Hepatocyte (in vitro differentiated cells): ENCODE results near the gene HHAT. TPM values are rescaled to one million over a fixed set of nuclear protein-coding genes. Genes with fewer than 3 reads are reported as not detected.

ENCODE experiments used
- DNase-seq: peaks from one replicate; pipeline ENCODE4 v3.0.0-alpha.2; 2016; ENCODE audit warnings: low spot score
- H2AFZ ChIP-seq: fragments of 200-600 bp; sonication (generic); 2 replicates; pipeline ENCODE4 v1.6.0; 2016; ENCODE audit warnings: antibody characterized with exemption, mild to moderate bottlenecking
- H3K27ac ChIP-seq: fragments of 200-600 bp; sonication (generic); 2 replicates; pipeline ENCODE4 v1.5.1; 2016; ENCODE audit warnings: mild to moderate bottlenecking
- H3K27me3 ChIP-seq: fragments of 200-600 bp; sonication (generic); 2 replicates; pipeline ENCODE4 v1.6.1; 2016
- H3K36me3 ChIP-seq: fragments of 200-600 bp; sonication (generic); replicated peaks from 2 replicates; pipeline ENCODE4 v1.5.1; 2016; ENCODE audit warnings: low read depth; ENCODE audit not compliant: insufficient read depth
- H3K4me1 ChIP-seq: fragments of 200-600 bp; sonication (generic); 2 replicates; pipeline ENCODE4 v1.5.1; 2016; ENCODE audit warnings: mild to moderate bottlenecking, moderate library complexity; ENCODE audit not compliant: insufficient read depth
- H3K4me2 ChIP-seq: fragments of 200-600 bp; sonication (generic); 2 replicates; pipeline ENCODE4 v1.6.0; 2016
- H3K4me3 ChIP-seq: fragments of 200-600 bp; sonication (generic); 2 replicates; pipeline ENCODE4 v1.5.1; 2016; ENCODE audit warnings: mild to moderate bottlenecking
- H3K79me2 ChIP-seq: fragments of 200-600 bp; sonication (generic); 2 replicates; pipeline ENCODE4 v1.6.0; 2017; ENCODE audit warnings: mild to moderate bottlenecking
- H3K9me2 ChIP-seq: fragments of 200-600 bp; sonication (generic); replicated peaks from 2 replicates; pipeline ENCODE4 v1.6.0; 2017; ENCODE audit warnings: mild to moderate bottlenecking; ENCODE audit not compliant: insufficient read depth
- H3K9me3 ChIP-seq: fragments of 200-600 bp; sonication (generic); 2 replicates; pipeline ENCODE4 v1.5.1; 2016; ENCODE audit warnings: low read depth, mild to moderate bottlenecking
- H4K20me1 ChIP-seq: fragments of 200-600 bp; sonication (generic); 2 replicates; pipeline ENCODE4 v1.6.0; 2016; ENCODE audit warnings: mild to moderate bottlenecking; ENCODE audit not compliant: insufficient read depth, poor library complexity, severe bottlenecking
- EZH2 ChIP-seq: fragments of 200-600 bp; sonication (generic); IDR thresholded peaks from 2 replicates; pipeline ENCODE4 v1.6.1; 2016; ENCODE audit warnings: antibody characterized with exemption, mild to moderate bottlenecking, borderline replicate concordance
- EZH2phosphoT487 ChIP-seq: fragments of 200-600 bp; sonication (generic); IDR thresholded peaks from one replicate; pipeline ENCODE4 v1.6.1; 2018; ENCODE audit warnings: antibody characterized with exemption, mild to moderate bottlenecking, low read depth, moderate library complexity; ENCODE audit not compliant: unreplicated experiment, severe bottlenecking
- WGBS: methylation state at CpG from one replicate; pipeline ENCODE4 v1.1.6; 2016; ENCODE audit warnings: low lambda C conversion rate; ENCODE audit errors: missing lambda C conversion rate; 5-methylcytosine and 5-hydroxymethylcytosine counted together
- polyA plus RNA-seq: library from polyadenylated mRNA; unstranded; fragments of >200 nt; fragmentation: Nextera tagmentation; extraction: Ambion mirVana; gene quantifications from 2 replicates; pipeline ENCODE4 v1.2.1, GENCODE V29; 2016
- total RNA-seq: library from RNA; depleted of rRNA; stranded (reverse); fragments of >200 nt; gene quantifications from 2 replicates; pipeline ENCODE4 v1.2.3, GENCODE V29; 2014
- TF ChIP-seq, protein P1 (sequence below): fragments of 200-600 bp; sonication (generic); IDR thresholded peaks from 2 replicates; pipeline ENCODE4 v1.5.1; 2016; ENCODE audit warnings: antibody characterized with exemption, mild to moderate bottlenecking; ENCODE audit not compliant: poor library complexity

Gene HHAT
- total and polyA plus RNA-seq, 2 experiments from 2014 or later, result 5.3 to 6.3 TPM

DNA sequence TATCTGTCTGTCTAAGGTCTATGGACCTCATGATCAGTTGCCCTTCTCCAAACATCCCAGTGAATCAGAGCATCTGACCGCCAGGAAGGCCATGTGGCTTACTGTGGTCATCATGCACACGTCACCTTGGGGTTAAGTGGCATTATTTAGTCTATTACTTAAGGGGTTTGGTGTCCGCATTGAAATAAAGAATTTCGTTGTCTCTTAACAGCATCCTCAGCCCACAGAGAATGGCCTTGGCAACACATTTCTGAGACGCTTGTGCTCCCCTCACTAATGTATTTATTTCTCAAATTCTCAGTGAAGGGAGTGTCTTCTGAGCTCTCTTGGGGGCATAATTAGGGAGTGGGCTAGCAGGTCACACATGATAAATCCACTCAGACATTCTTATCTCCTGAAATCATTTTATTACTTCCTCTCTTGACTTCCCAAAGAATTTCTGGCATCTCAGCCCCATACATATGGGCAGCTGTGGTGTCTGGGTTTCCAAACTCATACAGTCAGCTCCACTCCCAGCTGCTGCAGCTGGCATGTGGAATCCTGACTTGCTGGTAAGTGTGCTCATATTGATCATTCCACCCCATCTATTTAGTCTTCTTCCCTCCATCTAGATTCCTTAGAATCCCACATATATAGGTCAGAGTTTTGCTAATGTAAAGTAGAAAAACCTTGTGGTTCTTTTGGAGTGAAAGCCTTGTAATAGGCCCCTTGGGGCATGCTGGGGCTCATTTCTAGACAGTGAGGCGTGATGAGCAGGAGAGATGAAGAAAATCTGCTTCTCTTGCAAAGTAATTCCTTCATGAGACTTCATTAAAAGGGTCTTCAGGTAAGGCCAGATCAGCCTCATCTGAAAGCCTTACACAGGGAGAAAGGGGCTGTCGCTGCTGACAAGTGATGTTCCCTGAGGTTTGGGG is 110.5 kb downstream of the HHAT start:
- Histone ChIP-seq H2AFZ (no peak overlapping the region), H3K4me2 (no peak overlapping the region), H3K27me3 (no peaks in the 10 kb centered on the region), H3K36me3 (no peaks in the 10 kb centered on the region), H3K79me2 (no peaks in the 10 kb centered on the region), H3K4me1 (no peaks in the 10 kb centered on the region), H4K20me1 (no peaks in the 10 kb centered on the region), H3K9me3 (no peaks in the 10 kb centered on the region), H3K9me2 (no peaks in the 10 kb centered on the region), H3K27ac (no peak overlapping the region), H3K4me3 (no peak overlapping the region)
- WGBS, result 66% methylated on average over 7 of the region's 7 CpGs
- TF ChIP-seq EZH2phosphoT487, result no peak
- no peak for DNase-seq

DNA sequence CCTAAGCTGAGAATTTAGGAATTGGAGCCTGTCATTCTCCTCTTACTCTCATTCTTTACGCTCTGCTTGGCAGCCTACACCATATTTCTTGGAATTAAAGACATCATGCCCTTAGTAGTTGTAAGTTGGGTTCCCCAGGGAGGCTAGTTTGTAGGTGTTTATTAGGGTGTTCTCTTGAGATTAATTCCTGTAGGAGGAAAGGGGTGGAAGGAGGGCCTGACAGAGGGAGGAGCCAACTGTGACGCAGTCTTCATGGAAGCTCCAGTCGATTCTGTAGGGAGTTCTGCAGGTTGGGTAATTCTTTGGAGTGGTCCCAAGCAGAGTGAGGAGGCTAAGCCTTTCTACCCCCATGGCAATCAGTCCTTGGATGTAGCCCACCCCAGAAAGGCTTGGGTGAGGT is 111.4 kb downstream of the HHAT start:
- Histone ChIP-seq H3K9me2 (no peaks in the 10 kb centered on the region), H3K36me3 (no peaks in the 10 kb centered on the region), H3K9me3 (no peaks in the 10 kb centered on the region), H3K4me1 (no peaks in the 10 kb centered on the region), H3K79me2 (no peaks in the 10 kb centered on the region), H4K20me1 (no peaks in the 10 kb centered on the region), H3K27ac (no peak overlapping the region), H3K27me3 (no peaks in the 10 kb centered on the region), H3K4me2 (no peak overlapping the region), H3K4me3 (no peak overlapping the region), H2AFZ (no peak overlapping the region)
- WGBS, result 97% methylated on average over 3 of the region's 3 CpGs
- no peak for DNase-seq
- TF ChIP-seq EZH2phosphoT487 (no peak), EZH2 (no peak)
- TF ChIP-seq, protein P1, sequence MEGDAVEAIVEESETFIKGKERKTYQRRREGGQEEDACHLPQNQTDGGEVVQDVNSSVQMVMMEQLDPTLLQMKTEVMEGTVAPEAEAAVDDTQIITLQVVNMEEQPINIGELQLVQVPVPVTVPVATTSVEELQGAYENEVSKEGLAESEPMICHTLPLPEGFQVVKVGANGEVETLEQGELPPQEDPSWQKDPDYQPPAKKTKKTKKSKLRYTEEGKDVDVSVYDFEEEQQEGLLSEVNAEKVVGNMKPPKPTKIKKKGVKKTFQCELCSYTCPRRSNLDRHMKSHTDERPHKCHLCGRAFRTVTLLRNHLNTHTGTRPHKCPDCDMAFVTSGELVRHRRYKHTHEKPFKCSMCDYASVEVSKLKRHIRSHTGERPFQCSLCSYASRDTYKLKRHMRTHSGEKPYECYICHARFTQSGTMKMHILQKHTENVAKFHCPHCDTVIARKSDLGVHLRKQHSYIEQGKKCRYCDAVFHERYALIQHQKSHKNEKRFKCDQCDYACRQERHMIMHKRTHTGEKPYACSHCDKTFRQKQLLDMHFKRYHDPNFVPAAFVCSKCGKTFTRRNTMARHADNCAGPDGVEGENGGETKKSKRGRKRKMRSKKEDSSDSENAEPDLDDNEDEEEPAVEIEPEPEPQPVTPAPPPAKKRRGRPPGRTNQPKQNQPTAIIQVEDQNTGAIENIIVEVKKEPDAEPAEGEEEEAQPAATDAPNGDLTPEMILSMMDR, result no peak

DNA sequence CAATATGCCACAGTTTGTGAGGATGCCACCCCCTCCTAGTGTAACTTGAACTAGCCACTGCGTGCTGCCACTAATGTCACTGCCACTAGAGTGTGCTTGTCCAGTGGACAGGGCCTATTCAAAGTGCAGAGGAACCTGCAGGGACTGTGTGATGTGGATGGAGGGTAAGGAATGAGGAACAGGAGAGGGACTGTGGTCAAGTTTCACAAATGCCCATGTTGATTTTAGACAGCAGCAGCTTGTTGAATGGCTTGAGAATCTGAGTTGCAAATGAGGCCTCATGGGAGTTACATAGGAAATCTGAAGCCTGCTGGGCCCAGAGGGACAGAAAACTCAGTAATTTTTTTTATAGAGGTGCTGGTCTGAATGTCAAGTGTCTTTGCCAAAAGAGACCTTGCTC is 112.3 kb downstream of the HHAT start:
- no peak for TF ChIP-seq EZH2phosphoT487
- TF ChIP-seq, protein P1, result no peak
- no peak for DNase-seq
- Histone ChIP-seq H3K9me2 (no peaks in the 10 kb centered on the region), H3K79me2 (no peaks in the 10 kb centered on the region), H3K27ac (no peak overlapping the region), H3K36me3 (no peaks in the 10 kb centered on the region), H3K4me2 (no peak overlapping the region), H4K20me1 (no peaks in the 10 kb centered on the region), H2AFZ (no peak overlapping the region), H3K4me1 (no peaks in the 10 kb centered on the region), H3K4me3 (no peak overlapping the region), H3K9me3 (no peaks in the 10 kb centered on the region), H3K27me3 (no peaks in the 10 kb centered on the region)
- 95% methylated on average over 1 of the region's 1 CpG for WGBS

DNA sequence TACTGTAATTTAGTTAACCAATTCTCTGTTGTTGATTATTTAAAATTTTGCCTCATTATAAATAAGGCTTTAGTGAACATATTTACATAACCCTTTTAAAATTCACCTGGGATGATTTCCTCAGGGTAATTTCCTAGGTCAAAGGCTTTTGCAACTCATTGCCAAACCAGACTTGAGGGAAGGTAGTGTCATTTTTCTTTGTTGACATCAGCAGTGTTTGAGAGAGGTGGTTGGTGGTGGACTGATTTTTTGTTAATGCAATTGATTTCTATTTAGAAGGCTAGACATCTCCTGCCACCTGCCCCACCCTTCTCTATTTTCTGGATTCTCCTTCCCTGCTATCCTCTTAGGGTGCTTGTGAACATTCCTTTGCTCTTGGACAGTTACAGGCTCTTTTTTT is 116.8 kb downstream of the HHAT start:
- no peak overlapping the region for H2AFZ ChIP-seq
- H4K20me1 ChIP-seq, result no peaks in the 10 kb centered on the region
- H3K36me3 ChIP-seq, result no peaks in the 10 kb centered on the region

More for the DNA sequence above, 116.8 kb downstream of the HHAT start:
- TF ChIP-seq, protein P1, result no peak
- TF ChIP-seq EZH2phosphoT487 (no peak), EZH2 (no peak)
- no peak overlapping the region for H3K27ac ChIP-seq
- no peak overlapping the region for H3K4me3 ChIP-seq
- no peak for DNase-seq
- H3K9me2 ChIP-seq, result no peaks in the 10 kb centered on the region
- no peak overlapping the region for H3K4me2 ChIP-seq
- no peaks in the 10 kb centered on the region for H3K79me2 ChIP-seq
- no peaks in the 10 kb centered on the region for H3K4me1 ChIP-seq
- no peaks in the 10 kb centered on the region for H3K27me3 ChIP-seq
- no peaks in the 10 kb centered on the region for H3K9me3 ChIP-seq
